H1 (cell line): ENCODE results near the gene PSME1. TPM values are rescaled to one million over a fixed set of nuclear protein-coding genes. Genes with fewer than 3 reads are reported as not detected.

Experiments used
- CTCF ChIA-PET: fragments of 300-600 bp; sonication (Branson Sonifier 250); formaldehyde crosslinking; loops from one replicate; lab custom pipeline; 2021; ENCODE audit not compliant: partially characterized antibody; lab: Charles Lee
- POLR2A ChIA-PET: fragments of 300-600 bp; sonication (Branson Sonifier 250); formaldehyde crosslinking; loops from one replicate; lab custom pipeline; 2021; ENCODE audit warnings: inconsistent platforms; ENCODE audit not compliant: partially characterized antibody; lab: Charles Lee
- DNase-seq, 2 experiments: peaks; one replicate each; pipeline versions ENCODE4 v3.0.0 to v3.0.0-alpha.2; 2010 to 2022; ENCODE audit warnings: low spot score in 2 of 2, low read depth in 1 of 2, mixed read lengths in 1 of 2
- FAIRE-seq: peaks from 2 replicates; lab custom pipeline; 2011; peaks lifted over from hg19 to GRCh38; lab: Jason Lieb, UNC
- H2AFZ ChIP-seq: 2 replicates; pipeline ENCODE4 v1.8.1; 2012; ENCODE audit warnings: low read length, inconsistent platforms
- H2AK5ac ChIP-seq: 2 replicates; pipeline ENCODE4 v1.6.1; 2013; ENCODE audit warnings: low read depth, low read length
- H2BK120ac ChIP-seq: replicated peaks from 2 replicates; pipeline ENCODE3; 2013; ENCODE audit warnings: low read depth, low read length, inconsistent platforms
- H2BK12ac ChIP-seq: 2 replicates; pipeline ENCODE4 v1.6.1; 2013; ENCODE audit warnings: low read depth, low read length
- H2BK15ac ChIP-seq: 2 replicates; pipeline ENCODE4 v1.6.1; 2013; ENCODE audit warnings: low read length
- H2BK20ac ChIP-seq: 2 replicates; pipeline ENCODE4 v1.6.1; 2013; ENCODE audit warnings: low read length
- H2BK5ac ChIP-seq: 2 replicates; pipeline ENCODE4 v1.6.1; 2013; ENCODE audit warnings: low read depth, low read length
- H3K14ac ChIP-seq: 2 replicates; pipeline ENCODE4 v1.6.1; 2013; ENCODE audit warnings: inconsistent platforms; ENCODE audit not compliant: insufficient read length
- H3K18ac ChIP-seq: 2 replicates; pipeline ENCODE4 v1.6.1; 2013; ENCODE audit warnings: low read length; ENCODE audit errors: extremely low read depth
- H3K23ac ChIP-seq: 2 replicates; pipeline ENCODE4 v1.6.1; 2013; ENCODE audit warnings: inconsistent platforms; ENCODE audit not compliant: insufficient read length
- H3K23me2 ChIP-seq: 2 replicates; pipeline ENCODE4 v1.6.1; 2013; ENCODE audit warnings: low read depth, low read length
- H3K27ac ChIP-seq: 2 replicates; pipeline ENCODE4 v1.6.1; 2011; ENCODE audit warnings: low read depth, low read length, inconsistent platforms
- H3K27me3 ChIP-seq, 4 experiments: replicated peaks in 1 of 4; 1 replicate in 1 of 4; 2 replicates in 3 of 4; pipeline versions ENCODE4 v1.6.1 to v1.8.1; 2011 to 2013; ENCODE audit warnings: low read length in 3 of 4, mild to moderate bottlenecking in 3 of 4, inconsistent platforms in 2 of 4, mixed read lengths in 2 of 4, moderate library complexity in 1 of 4; ENCODE audit not compliant: control insufficient read depth in 3 of 4, insufficient read depth in 3 of 4; ENCODE audit errors: extremely low read depth in 1 of 4
- H3K36me3 ChIP-seq, 4 experiments: 2 replicates each; pipeline versions ENCODE4 v1.6.1 to v1.8.1; 2011 to 2013; ENCODE audit warnings: mild to moderate bottlenecking in 4 of 4, low read length in 3 of 4, moderate library complexity in 2 of 4, control low read depth in 1 of 4, inconsistent platforms in 1 of 4; ENCODE audit not compliant: insufficient read depth in 4 of 4, control insufficient read depth in 2 of 4
- H3K4ac ChIP-seq: replicated peaks from 2 replicates; pipeline ENCODE3; 2013; ENCODE audit warnings: low read length, low read depth, mixed read lengths, inconsistent platforms; ENCODE audit not compliant: insufficient read length
- H3K4me1 ChIP-seq, 4 experiments: replicated peaks in 1 of 4; 1 replicate in 1 of 4; 2 replicates in 3 of 4; pipeline versions ENCODE4 v1.6.1 to v1.8.1; 2011 to 2013; ENCODE audit warnings: low read length in 3 of 4, inconsistent platforms in 2 of 4, mixed read lengths in 1 of 4; ENCODE audit not compliant: insufficient read depth in 4 of 4, control insufficient read depth in 3 of 4
- H3K4me2 ChIP-seq, 2 experiments: 2 replicates each; pipeline versions ENCODE4 v1.6.1 to v1.8.1; 2011 to 2013; ENCODE audit warnings: low read depth in 2 of 2, low read length in 2 of 2, control low read depth in 1 of 2, inconsistent platforms in 1 of 2, mild to moderate bottlenecking in 1 of 2; ENCODE audit not compliant: insufficient read depth in 1 of 2
- H3K4me3 ChIP-seq, 4 experiments: fragments of 200-600, 300-600 bp in 1 of 4; sonication (generic), shearing (Covaris generic), sonication (Bioruptor Twin) in 1 of 4; 2 replicates each; pipeline versions ENCODE4 v1.5.1 to v1.8.1; 2011 to 2016; ENCODE audit warnings: low read length in 4 of 4, low read depth in 3 of 4, control low read depth in 2 of 4, inconsistent platforms in 2 of 4, mild to moderate bottlenecking in 2 of 4, mixed read lengths in 1 of 4, moderate library complexity in 1 of 4; ENCODE audit not compliant: insufficient read depth in 2 of 4; ENCODE audit errors: extremely low read depth in 1 of 4
- H3K56ac ChIP-seq: replicated peaks from 2 replicates; pipeline ENCODE3; 2013; ENCODE audit warnings: low read depth, mild to moderate bottlenecking, mixed read lengths, low read length, inconsistent platforms; ENCODE audit not compliant: insufficient read length
- H3K79me1 ChIP-seq: 2 replicates; pipeline ENCODE4 v1.6.1; 2013; ENCODE audit warnings: low read depth, low read length, control low read depth
- H3K79me2 ChIP-seq, 2 experiments: 2 replicates each; pipeline versions ENCODE4 v1.6.1 to v1.8.1; 2012 to 2013; ENCODE audit warnings: low read length in 2 of 2, mild to moderate bottlenecking in 2 of 2, inconsistent platforms in 1 of 2; ENCODE audit not compliant: insufficient read depth in 2 of 2, control insufficient read depth in 1 of 2
- H3K9ac ChIP-seq, 4 experiments: replicated peaks in 1 of 4; 1 replicate in 1 of 4; 2 replicates in 3 of 4; pipeline versions ENCODE4 v1.6.1 to v1.8.1; 2011 to 2013; ENCODE audit warnings: low read depth in 3 of 4, low read length in 3 of 4, control low read depth in 2 of 4, mild to moderate bottlenecking in 2 of 4, moderate library complexity in 2 of 4, inconsistent platforms in 1 of 4; ENCODE audit errors: extremely low read depth in 1 of 4
- H3K9me3 ChIP-seq, 2 experiments: 2 replicates each; pipeline versions ENCODE4 v1.6.1 to v1.8.1; 2012 to 2013; ENCODE audit warnings: mild to moderate bottlenecking in 2 of 2, moderate library complexity in 2 of 2, control low read depth in 1 of 2, inconsistent platforms in 1 of 2, low read depth in 1 of 2, low read length in 1 of 2, mixed read lengths in 1 of 2; ENCODE audit not compliant: insufficient read depth in 2 of 2
- H4K20me1 ChIP-seq, 2 experiments: replicated peaks in 1 of 2; 2 replicates each; pipeline versions ENCODE3 to v1.8.1; 2011 to 2013; ENCODE audit warnings: inconsistent platforms in 2 of 2, low read length in 2 of 2, mild to moderate bottlenecking in 1 of 2; ENCODE audit not compliant: insufficient read depth in 2 of 2, control insufficient read depth in 1 of 2
- H4K5ac ChIP-seq: 2 replicates; pipeline ENCODE4 v1.6.1; 2013; ENCODE audit warnings: low read length, low read depth, mixed read lengths, inconsistent platforms; ENCODE audit not compliant: insufficient read length
- H4K8ac ChIP-seq: 2 replicates; pipeline ENCODE4 v1.8.0; 2013; ENCODE audit warnings: mild to moderate bottlenecking, moderate library complexity, low read length, inconsistent platforms; ENCODE audit not compliant: insufficient read depth; ENCODE audit errors: extremely low read depth
- H4K91ac ChIP-seq: replicated peaks from 2 replicates; pipeline ENCODE3; 2013; ENCODE audit warnings: low read length, mixed read lengths, inconsistent platforms; ENCODE audit not compliant: insufficient read length
- ASH2L ChIP-seq: fragments of 200-600, 300-600 bp; sonication (generic); IDR thresholded peaks from one replicate; pipeline ENCODE4 v1.7.1; 2017; ENCODE audit warnings: low read length
- PHF8 ChIP-seq: fragments of 200-600 bp; sonication (generic); conservative IDR thresholded peaks from 2 replicates; pipeline ENCODE4 v1.7.1; 2012; ENCODE audit warnings: low read depth, mild to moderate bottlenecking, inconsistent platforms, low read length, moderate library complexity
- WGBS, 2 experiments: shearing (Covaris generic) in 1 of 2; methylation state at CpG; one replicate each; pipeline versions ENCODE4 v1.1.6 to v1.1.7; 2013 to 2015; ENCODE audit warnings: low lambda C conversion rate in 2 of 2, mixed read lengths in 2 of 2, inconsistent platforms in 1 of 2, low coverage in 1 of 2, missing lambda C conversion rate in 1 of 2; ENCODE audit not compliant: insufficient replicate concordance in 2 of 2, insufficient coverage in 1 of 2, insufficient read length in 1 of 2; ENCODE audit errors: extremely low coverage in 1 of 2, missing lambda C conversion rate in 1 of 2; 5-methylcytosine and 5-hydroxymethylcytosine counted together
- polyA plus RNA-seq, 7 experiments: library from polyadenylated mRNA; depleted of rRNA in 3 of 7; stranded (reverse) in 5 of 7; unstranded in 2 of 7; fragments of >200 nt in 5 of 7; fragments of 200-250 nt in 2 of 7; gene quantifications; 1 replicate in 5 of 7; 2 replicates in 1 of 7; 4 replicates in 1 of 7; pipeline versions ENCODE4 v1.2.1 to v1.2.3, GENCODE V29; 2011 to 2013; ENCODE audit warnings: missing spikeins in 2 of 7, mixed read lengths in 2 of 7
- total RNA-seq: library from RNA; stranded (reverse); fragmentation: NEBNext Ultra II Directional; extraction: Animal tissue kit (Norgen Biotek cat#: 25700); gene quantifications from 2 replicates; pipeline ENCODE4 v1.2.1, GENCODE V29; 2021
- TF ChIP-seq, protein P1 (sequence below): IDR thresholded peaks from 2 replicates; pipeline ENCODE4 v1.6.1; 2012; ENCODE audit warnings: inconsistent platforms

PSME1 gene
- total and polyA plus RNA-seq, 2 of the 8 experiments (the other 6 are each of a cell fraction or from before 2014, with no cell fraction given): 74.9 to 85.9 TPM

DNA sequence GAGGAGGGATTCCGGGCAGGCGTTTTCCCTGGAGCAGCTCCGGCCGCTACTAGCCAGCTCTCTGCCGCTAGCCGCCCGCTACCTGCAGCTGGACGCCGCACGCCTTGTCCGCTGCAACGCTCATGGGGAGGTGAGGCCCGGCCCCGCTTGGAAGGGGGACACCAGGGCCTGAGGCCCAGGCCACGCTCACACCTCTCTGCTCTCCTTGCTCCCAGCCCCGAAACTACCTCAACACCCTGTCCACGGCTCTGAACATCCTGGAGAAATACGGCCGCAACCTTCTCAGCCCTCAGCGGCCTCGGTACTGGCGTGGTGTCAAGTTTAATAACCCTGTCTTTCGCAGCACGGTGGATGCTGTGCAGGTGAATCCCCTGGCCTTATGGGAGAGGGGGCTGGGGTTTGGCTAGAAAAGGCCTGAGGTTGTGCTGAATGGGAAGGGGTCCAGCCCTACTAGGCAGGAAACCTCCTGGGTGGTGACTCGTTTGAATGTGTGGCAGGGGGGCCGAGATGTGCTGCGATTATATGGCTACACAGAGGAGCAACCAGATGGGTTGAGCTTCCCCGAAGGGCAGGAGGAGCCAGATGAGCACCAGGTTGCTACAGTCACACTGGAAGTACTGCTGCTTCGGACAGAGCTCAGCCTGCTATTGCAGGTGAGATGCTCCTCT lies 11.9 kb downstream of the PSME1 start:
- Histone ChIP-seq H3K4me1 (peaks cover 0 to 10% (median 7%) of the 10 kb centered on the region in 4 experiments; a peak in 5 of 7 replicates), H3K23ac (no peak overlapping the region), H2AK5ac (no peak overlapping the region), H3K4me2 (peak overlapping the region; percentile 83 to 96), H3K9me3 (no peaks in the 10 kb centered on the region), H3K79me2 (peaks cover 0 to 28% of the 10 kb centered on the region in 2 experiments; a peak in 3 of 4 replicates), H2BK12ac (no peak overlapping the region), H3K18ac (no peak overlapping the region), H4K20me1 (peaks cover 0 to 19% of the 10 kb centered on the region in 2 experiments), H2BK20ac (no peak overlapping the region), H3K79me1 (peaks cover 11% of the 10 kb centered on the region; the same call in 1 of the 2 replicates), H3K14ac (no peak overlapping the region), H2BK5ac (peak overlapping the region; percentile 44; the same call in 1 of the 2 replicates), H3K27me3 (no peaks in the 10 kb centered on the region), H3K36me3 (peaks cover 14 to 40% (median 30%) of the 10 kb centered on the region in 4 experiments), H2BK120ac (no peak overlapping the region), H2AFZ (no peak overlapping the region), H3K4me3 (peak overlapping the region; percentile 92 to 98 (median 96)), H4K91ac (peak overlapping the region; percentile 34), H4K8ac (no peak overlapping the region; the same call in 1 of the 2 replicates), H4K5ac (no peak overlapping the region), H3K56ac (no peak overlapping the region), H2BK15ac (no peak overlapping the region), H3K23me2 (peaks cover 10% of the 10 kb centered on the region), H3K9ac (peak overlapping the region; percentile 66 to 73 (median 69); a peak in 6 of 7 replicates), H3K4ac (no peak overlapping the region), H3K27ac (0 out of 2 replicates have a peak overlapping the region, but pooled peaks have one; percentile 45)
- DNase-seq (no peak), FAIRE-seq (no peak)
- CTCF ChIA-PET: interaction anchor here (0.8 to 3.7 kb wide), 9 partner anchors 9 to 90 kb away, joined by 3 to 24 read pairs (median 5); partner anchors contain the start of genes DCAF11, IRF9, NRL and PSME1
- 19% methylated on average over 29 of the region's 29 CpGs; no CpG with 5 or more reads in 1 of the 2 experiments for WGBS, 2 experiments
- POLR2A ChIA-PET: interaction anchor here (0.7 to 9.6 kb wide), 15 partner anchors 8 to 151 kb away, joined by 3 to 86 read pairs (median 5); partner anchors contain the start of genes DCAF11, DHRS1, IPO4 and IRF9
- TF ChIP-seq, protein P1, sequence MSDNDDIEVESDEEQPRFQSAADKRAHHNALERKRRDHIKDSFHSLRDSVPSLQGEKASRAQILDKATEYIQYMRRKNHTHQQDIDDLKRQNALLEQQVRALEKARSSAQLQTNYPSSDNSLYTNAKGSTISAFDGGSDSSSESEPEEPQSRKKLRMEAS: no peak
- TF ChIP-seq PHF8: 0 out of 2 replicates have a peak, but pooled peaks have one; percentile 11
- peak; percentile 9 for TF ChIP-seq ASH2L
